Panc1 (cell line): ENCODE measurements around the gene ZFYVE16. TPM values are rescaled to one million over a fixed set of nuclear protein-coding genes. Genes with fewer than 3 reads are reported as not detected.
"Not testable (repeated sequence)": the region's sequence is repeated elsewhere in the genome, so short reads cannot be mapped to it uniquely, and the experiment has no call there.

Experiments used
- ATAC-seq: fragments of 200-7000 bp; cut with Tn5 transposase; 2 replicates; pipeline ENCODE4 v1.9.1; 2020; ENCODE audit warnings: mild to moderate bottlenecking, moderate library complexity
- BruUV-seq: library from RNA; stranded (reverse); fragments of 400-500 nt; replicated peaks from 2 replicates; lab custom pipeline; 2021; lab: Mats Ljungman, UMichigan
- CTCF ChIA-PET: fragments of 300-600 bp; sonication (Branson Sonifier 250); formaldehyde crosslinking; loops from one replicate; lab custom pipeline; 2022; ENCODE audit warnings: antibody characterized with exemption; lab: Charles Lee
- POLR2A ChIA-PET: fragments of 300-600 bp; sonication (Branson Sonifier 250); formaldehyde crosslinking; loops from one replicate; lab custom pipeline; 2022; ENCODE audit warnings: antibody characterized with exemption; lab: Charles Lee
- DNase-seq: peaks from one replicate; pipeline ENCODE4 v3.0.0-alpha.2; 2010; ENCODE audit warnings: low read depth, low spot score
- H3K27ac ChIP-seq: 2 replicates; pipeline ENCODE4 v1.5.1; 2011; ENCODE audit warnings: mild to moderate bottlenecking, low read length, inconsistent platforms
- H3K27me3 ChIP-seq: fragments of 200-500 bp; sonication (Bioruptor generic); 2 replicates; pipeline ENCODE4 v1.6.0; 2014; ENCODE audit warnings: low read length, inconsistent platforms; ENCODE audit not compliant: control insufficient read depth, insufficient read depth
- H3K36me3 ChIP-seq: fragments of 200-500 bp; sonication (Bioruptor generic); 2 replicates; pipeline ENCODE4 v1.5.1; 2014; ENCODE audit warnings: inconsistent platforms, mild to moderate bottlenecking, low read length, moderate library complexity; ENCODE audit not compliant: control insufficient read depth, insufficient read depth
- H3K4me1 ChIP-seq: 2 replicates; pipeline ENCODE4 v1.5.1; 2011; ENCODE audit warnings: inconsistent platforms, mild to moderate bottlenecking, low read length, moderate library complexity; ENCODE audit not compliant: control insufficient read depth, insufficient read depth
- H3K4me3 ChIP-seq, 2 experiments: 2 replicates each; pipeline ENCODE4 v1.5.1; 2011 to 2012; ENCODE audit warnings: low read depth in 2 of 2, low read length in 2 of 2, mild to moderate bottlenecking in 2 of 2, inconsistent platforms in 1 of 2, moderate library complexity in 1 of 2
- H3K9me3 ChIP-seq: fragments of 200-500 bp; sonication (Bioruptor generic); 2 replicates; pipeline ENCODE4 v1.5.1; 2014; ENCODE audit warnings: low read depth, mild to moderate bottlenecking, inconsistent platforms, low read length, moderate library complexity; ENCODE audit not compliant: control insufficient read depth, insufficient read depth
- POLR2AphosphoS5 ChIP-seq: IDR thresholded peaks from 2 replicates; pipeline ENCODE4 v1.6.1; 2012; ENCODE audit warnings: mild to moderate bottlenecking, low read depth, low read length, moderate library complexity
- SIN3A ChIP-seq: IDR thresholded peaks from 2 replicates; pipeline ENCODE4 v1.6.1; 2012; ENCODE audit warnings: low read depth, mild to moderate bottlenecking, low read length, moderate library complexity, borderline replicate concordance; ENCODE audit not compliant: insufficient read depth
- TCF7L2 ChIP-seq: IDR thresholded peaks from 2 replicates; pipeline ENCODE4 v1.6.1; 2011; ENCODE audit warnings: mild to moderate bottlenecking, low read depth, low read length, inconsistent platforms
- in situ Hi-C: cut with HindIII; loops from 2 replicates; pipeline ENCODE4 v1.10.0; 2016; ENCODE audit warnings: low sequenced_read_pairs, low pct_unique_long_range_greater_than_20kb
- intact Hi-C: fragments of 100-400 bp; cut with micrococcal nuclease; formaldehyde crosslinking; loops from one replicate; pipeline ENCODE4 v1.10.0; 2022; ENCODE audit not compliant: unreplicated experiment
- total RNA-seq: library from RNA; stranded (reverse); gene quantifications from one replicate; pipeline ENCODE4 v1.2.1, GENCODE V29; 2021; ENCODE audit not compliant: unreplicated experiment
- TF ChIP-seq, protein P1 (sequence below), 2 experiments: IDR thresholded peaks; 2 replicates each; pipeline ENCODE4 v1.6.1; 2011 to 2012; ENCODE audit warnings: low read depth in 2 of 2, control low read depth in 1 of 2, low read length in 1 of 2, mild to moderate bottlenecking in 1 of 2, moderate library complexity in 1 of 2; ENCODE audit not compliant: insufficient read depth in 1 of 2
- TF ChIP-seq, protein P2 (sequence below): fragments of 450-650 bp; IDR thresholded peaks from 2 replicates; pipeline ENCODE4 v1.5.1; 2017; ENCODE audit warnings: mild to moderate bottlenecking

Gene ZFYVE16
- total RNA-seq, 1 experiment from 2014 or later: 54.6 TPM

DNA sequence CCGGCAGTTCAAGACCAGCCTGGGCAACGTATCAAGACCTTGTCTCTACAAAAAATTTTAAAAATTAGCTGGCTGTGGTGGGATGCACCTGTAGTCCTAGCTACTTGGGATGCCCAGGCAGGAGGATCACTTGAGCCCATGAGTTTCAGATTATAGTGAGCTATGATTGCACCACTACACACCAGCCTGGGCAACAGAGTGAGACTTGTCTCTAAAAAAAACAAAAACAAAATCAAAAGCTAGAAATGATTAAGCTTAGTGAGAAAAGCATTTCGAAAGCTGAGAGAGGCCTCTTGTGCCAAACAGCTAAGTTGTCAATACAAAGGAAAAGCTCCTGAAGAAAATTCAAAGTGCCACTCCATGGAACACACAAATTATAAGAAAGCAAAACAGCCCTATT is 84.9 kb downstream of the ZFYVE16 start:
- Histone ChIP-seq H3K27ac (no peak overlapping the region), H3K9me3 (no peaks in the 10 kb centered on the region), H3K36me3 (no peaks in the 10 kb centered on the region), H3K27me3 (no peaks in the 10 kb centered on the region), H3K4me1 (peaks cover 6% of the 10 kb centered on the region), H3K4me3 (no peak overlapping the region)
- TF ChIP-seq, protein P1, sequence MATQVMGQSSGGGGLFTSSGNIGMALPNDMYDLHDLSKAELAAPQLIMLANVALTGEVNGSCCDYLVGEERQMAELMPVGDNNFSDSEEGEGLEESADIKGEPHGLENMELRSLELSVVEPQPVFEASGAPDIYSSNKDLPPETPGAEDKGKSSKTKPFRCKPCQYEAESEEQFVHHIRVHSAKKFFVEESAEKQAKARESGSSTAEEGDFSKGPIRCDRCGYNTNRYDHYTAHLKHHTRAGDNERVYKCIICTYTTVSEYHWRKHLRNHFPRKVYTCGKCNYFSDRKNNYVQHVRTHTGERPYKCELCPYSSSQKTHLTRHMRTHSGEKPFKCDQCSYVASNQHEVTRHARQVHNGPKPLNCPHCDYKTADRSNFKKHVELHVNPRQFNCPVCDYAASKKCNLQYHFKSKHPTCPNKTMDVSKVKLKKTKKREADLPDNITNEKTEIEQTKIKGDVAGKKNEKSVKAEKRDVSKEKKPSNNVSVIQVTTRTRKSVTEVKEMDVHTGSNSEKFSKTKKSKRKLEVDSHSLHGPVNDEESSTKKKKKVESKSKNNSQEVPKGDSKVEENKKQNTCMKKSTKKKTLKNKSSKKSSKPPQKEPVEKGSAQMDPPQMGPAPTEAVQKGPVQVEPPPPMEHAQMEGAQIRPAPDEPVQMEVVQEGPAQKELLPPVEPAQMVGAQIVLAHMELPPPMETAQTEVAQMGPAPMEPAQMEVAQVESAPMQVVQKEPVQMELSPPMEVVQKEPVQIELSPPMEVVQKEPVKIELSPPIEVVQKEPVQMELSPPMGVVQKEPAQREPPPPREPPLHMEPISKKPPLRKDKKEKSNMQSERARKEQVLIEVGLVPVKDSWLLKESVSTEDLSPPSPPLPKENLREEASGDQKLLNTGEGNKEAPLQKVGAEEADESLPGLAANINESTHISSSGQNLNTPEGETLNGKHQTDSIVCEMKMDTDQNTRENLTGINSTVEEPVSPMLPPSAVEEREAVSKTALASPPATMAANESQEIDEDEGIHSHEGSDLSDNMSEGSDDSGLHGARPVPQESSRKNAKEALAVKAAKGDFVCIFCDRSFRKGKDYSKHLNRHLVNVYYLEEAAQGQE (IDR thresholded peaks at IDR 0.05; ENCODE audit: insufficient read depth in 1 of 2, low read depth in 2 of 2, low read length in 1 of 2): no peak
- TF ChIP-seq POLR2AphosphoS5 (no peak), SIN3A (no peak), TCF7L2 (no peak)
- TF ChIP-seq, protein P2, sequence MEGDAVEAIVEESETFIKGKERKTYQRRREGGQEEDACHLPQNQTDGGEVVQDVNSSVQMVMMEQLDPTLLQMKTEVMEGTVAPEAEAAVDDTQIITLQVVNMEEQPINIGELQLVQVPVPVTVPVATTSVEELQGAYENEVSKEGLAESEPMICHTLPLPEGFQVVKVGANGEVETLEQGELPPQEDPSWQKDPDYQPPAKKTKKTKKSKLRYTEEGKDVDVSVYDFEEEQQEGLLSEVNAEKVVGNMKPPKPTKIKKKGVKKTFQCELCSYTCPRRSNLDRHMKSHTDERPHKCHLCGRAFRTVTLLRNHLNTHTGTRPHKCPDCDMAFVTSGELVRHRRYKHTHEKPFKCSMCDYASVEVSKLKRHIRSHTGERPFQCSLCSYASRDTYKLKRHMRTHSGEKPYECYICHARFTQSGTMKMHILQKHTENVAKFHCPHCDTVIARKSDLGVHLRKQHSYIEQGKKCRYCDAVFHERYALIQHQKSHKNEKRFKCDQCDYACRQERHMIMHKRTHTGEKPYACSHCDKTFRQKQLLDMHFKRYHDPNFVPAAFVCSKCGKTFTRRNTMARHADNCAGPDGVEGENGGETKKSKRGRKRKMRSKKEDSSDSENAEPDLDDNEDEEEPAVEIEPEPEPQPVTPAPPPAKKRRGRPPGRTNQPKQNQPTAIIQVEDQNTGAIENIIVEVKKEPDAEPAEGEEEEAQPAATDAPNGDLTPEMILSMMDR: no peak
- no peak for ATAC-seq
- intact Hi-C loops: no loop called here
- in situ Hi-C loops: no loop called here
- DNase-seq: no peak
- ChIA-PET CTCF (no interaction called here), POLR2A (interaction anchor here (0.6 kb wide), 1 partner anchor 237 kb away, joined by 6 read pairs; the partner anchor contains the start of gene SERINC5)
- BruUV-seq: no TSS peak

DNA sequence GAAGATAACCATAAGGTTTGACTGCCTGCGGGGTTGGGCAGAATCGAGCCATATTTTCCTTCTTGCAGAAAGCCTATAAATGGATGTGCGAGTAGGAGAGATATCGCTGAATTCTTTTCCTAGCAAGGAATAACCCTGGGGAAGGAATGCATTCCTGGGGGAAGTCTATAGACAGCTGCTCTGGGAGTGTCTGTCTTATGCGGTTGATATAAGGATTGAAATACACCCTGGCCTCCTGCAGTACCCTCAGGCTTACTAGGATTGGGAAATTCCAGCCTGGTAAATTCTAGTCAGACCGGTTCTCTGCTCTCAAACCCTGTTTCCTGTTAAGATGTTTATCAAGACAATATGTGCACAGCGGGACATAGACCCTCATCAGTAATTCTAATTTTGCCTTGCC is 85.6 kb downstream of the ZFYVE16 start:
- H3K27me3 ChIP-seq, CTCF ChIA-PET, ATAC-seq, H3K27ac ChIP-seq, H3K36me3 ChIP-seq, BruUV-seq, H3K4me1 ChIP-seq, in situ Hi-C loops, H3K9me3 ChIP-seq, DNase-seq, H3K4me3 ChIP-seq, intact Hi-C loops: not testable (repeated sequence)
- POLR2A ChIA-PET: interaction anchor here (0.6 kb wide), 1 partner anchor 238 kb away, joined by 6 read pairs; the partner anchor contains the start of gene SERINC5

DNA sequence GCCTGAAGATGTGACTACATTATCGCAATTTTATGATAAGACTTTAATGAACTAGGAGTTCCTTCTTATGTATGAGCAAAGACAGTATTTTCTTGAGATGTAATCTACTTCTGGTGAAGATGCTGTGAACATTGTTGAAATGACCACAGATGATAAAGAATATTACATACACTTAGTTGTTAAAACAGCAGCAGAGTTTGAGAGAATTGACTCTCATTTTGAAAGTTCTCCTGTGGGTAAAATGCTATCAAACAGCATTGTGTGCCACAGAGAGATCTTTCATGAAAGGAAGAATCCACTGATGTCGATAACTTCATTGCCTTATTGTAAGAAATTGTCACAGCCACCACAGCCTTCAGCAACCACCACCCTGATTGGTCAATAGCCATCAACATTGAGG is 88.0 kb downstream of the ZFYVE16 start:
- no TSS peak for BruUV-seq
- H3K4me3 ChIP-seq: no peak overlapping the region
- ChIA-PET CTCF (no interaction called here), POLR2A (interaction anchor here (0.7 kb wide), 2 partner anchors 240 to 654 kb away, joined by 13 to 27 read pairs; partner anchors contain the start of gene SERINC5)
- intact Hi-C loops: no loop called here
- no peak for DNase-seq
- no peak overlapping the region for H3K27ac ChIP-seq
- no peaks in the 10 kb centered on the region for H3K9me3 ChIP-seq
- no peaks in the 10 kb centered on the region for H3K4me1 ChIP-seq
- no peaks in the 10 kb centered on the region for H3K36me3 ChIP-seq
- no peak for ATAC-seq
- in situ Hi-C loops: no loop called here
- TF ChIP-seq, protein P2: no peak
- TF ChIP-seq POLR2AphosphoS5 (no peak), TCF7L2 (no peak), SIN3A (no peak)
- TF ChIP-seq, protein P1 (IDR thresholded peaks at IDR 0.05; ENCODE audit: insufficient read depth in 1 of 2, low read depth in 2 of 2, low read length in 1 of 2): no peak
- no peaks in the 10 kb centered on the region for H3K27me3 ChIP-seq
